ENCODE data around the gene ADAMTS12.

ADAMTS12 gene

GRCh38 chr5:33810491-33811120, 81.2 kb downstream of the ADAMTS12 start:
- no peak overlapping the region for H3K27ac Mint-ChIP-seq
- no peaks in the 10 kb centered on the region for H3K4me1 Mint-ChIP-seq

GRCh38 chr5:33809936-33810335, 81.9 kb downstream of the ADAMTS12 start:
- no peaks in the 10 kb centered on the region for H3K36me3 Mint-ChIP-seq
- ATAC-seq, result no peak

More at GRCh38 chr5:33810491-33811120, 81.2 kb downstream of the ADAMTS12 start:
- Mint-ChIP-seq H3K27me3 (no peaks in the 10 kb centered on the region), H3K4me3 (no peak overlapping the region), H3K36me3 (no peaks in the 10 kb centered on the region), H3K9me3 (no peaks in the 10 kb centered on the region)
- ATAC-seq, result no peak

GRCh38 chr5:33808699-33809098, 83.1 kb downstream of the ADAMTS12 start:
- ATAC-seq, result no peak
- H3K36me3 Mint-ChIP-seq, result no peaks in the 10 kb centered on the region
- no peak overlapping the region for H3K4me3 Mint-ChIP-seq
- H3K9me3 Mint-ChIP-seq, result no peaks in the 10 kb centered on the region
- H3K27ac Mint-ChIP-seq, result no peak overlapping the region
- H3K27me3 Mint-ChIP-seq, result no peaks in the 10 kb centered on the region
- H3K4me1 Mint-ChIP-seq, result no peaks in the 10 kb centered on the region

More at GRCh38 chr5:33809936-33810335, 81.9 kb downstream of the ADAMTS12 start:
- no peaks in the 10 kb centered on the region for H3K4me1 Mint-ChIP-seq
- H3K27me3 Mint-ChIP-seq, result no peaks in the 10 kb centered on the region
- no peak overlapping the region for H3K4me3 Mint-ChIP-seq
- no peak overlapping the region for H3K27ac Mint-ChIP-seq
- H3K9me3 Mint-ChIP-seq, result no peaks in the 10 kb centered on the region

- Mint-ChIP-seq H3K27ac (no peak overlapping the region), H3K4me1 (no peaks in the 10 kb centered on the region), H3K9me3 (no peaks in the 10 kb centered on the region), H3K36me3 (no peaks in the 10 kb centered on the region), H3K27me3 (no peaks in the 10 kb centered on the region), H3K4me3 (no peak overlapping the region)
- ATAC-seq, result no peak
Measured at GRCh38 chr5:33807771-33808170, 84.0 kb downstream of the ADAMTS12 start.

GRCh38 chr5:33806738-33807442, 84.9 kb downstream of the ADAMTS12 start:
- Mint-ChIP-seq H3K4me1 (no peaks in the 10 kb centered on the region), H3K4me3 (no peak overlapping the region), H3K27ac (no peak overlapping the region), H3K9me3 (no peaks in the 10 kb centered on the region), H3K36me3 (no peaks in the 10 kb centered on the region), H3K27me3 (no peaks in the 10 kb centered on the region)
- ATAC-seq, result no peak

- Mint-ChIP-seq H3K36me3 (no peaks in the 10 kb centered on the region), H3K9me3 (no peaks in the 10 kb centered on the region), H3K27ac (no peak overlapping the region), H3K27me3 (no peaks in the 10 kb centered on the region), H3K4me1 (no peaks in the 10 kb centered on the region), H3K4me3 (no peak overlapping the region)
- no peak for ATAC-seq
Measured at GRCh38 chr5:33801292-33801691, 90.5 kb downstream of the ADAMTS12 start.

- Mint-ChIP-seq H3K4me1 (no peaks in the 10 kb centered on the region), H3K27ac (no peak overlapping the region), H3K4me3 (no peak overlapping the region), H3K27me3 (no peaks in the 10 kb centered on the region), H3K9me3 (no peaks in the 10 kb centered on the region), H3K36me3 (no peaks in the 10 kb centered on the region)
- ATAC-seq, result no peak
Measured at GRCh38 chr5:33800241-33800950, 91.4 kb downstream of the ADAMTS12 start.

GRCh38 chr5:33795496-33795895, 96.3 kb downstream of the ADAMTS12 start:
- Mint-ChIP-seq H3K4me3 (no peak overlapping the region), H3K27ac (no peak overlapping the region), H3K4me1 (no peaks in the 10 kb centered on the region), H3K27me3 (peaks cover 8% of the 10 kb centered on the region), H3K9me3 (no peaks in the 10 kb centered on the region), H3K36me3 (no peaks in the 10 kb centered on the region)
- no peak for ATAC-seq

- no peaks in the 10 kb centered on the region for H3K9me3 Mint-ChIP-seq
- H3K27ac Mint-ChIP-seq, result no peak overlapping the region
- no peak for ATAC-seq
- no peaks in the 10 kb centered on the region for H3K4me1 Mint-ChIP-seq
- no peak overlapping the region for H3K4me3 Mint-ChIP-seq
- no peaks in the 10 kb centered on the region for H3K36me3 Mint-ChIP-seq
- H3K27me3 Mint-ChIP-seq, result peaks cover 8% of the 10 kb centered on the region
Measured at GRCh38 chr5:33794550-33795181, 97.1 kb downstream of the ADAMTS12 start.

GRCh38 chr5:33793836-33794549, 97.8 kb downstream of the ADAMTS12 start:
- no peak overlapping the region for H3K27ac Mint-ChIP-seq
- H3K4me3 Mint-ChIP-seq, result no peak overlapping the region
- no peaks in the 10 kb centered on the region for H3K36me3 Mint-ChIP-seq
- ATAC-seq, result no peak
- no peaks in the 10 kb centered on the region for H3K4me1 Mint-ChIP-seq
- H3K27me3 Mint-ChIP-seq, result peaks cover 8% of the 10 kb centered on the region
- no peaks in the 10 kb centered on the region for H3K9me3 Mint-ChIP-seq

- Mint-ChIP-seq H3K9me3 (no peaks in the 10 kb centered on the region), H3K27me3 (peaks cover 8% of the 10 kb centered on the region)
- no peak for ATAC-seq
Measured at GRCh38 chr5:33793276-33793675, 98.5 kb downstream of the ADAMTS12 start.

GRCh38 chr5:33792559-33792958, 99.2 kb downstream of the ADAMTS12 start:
- Mint-ChIP-seq H3K4me3 (no peak overlapping the region), H3K4me1 (no peaks in the 10 kb centered on the region), H3K27ac (no peak overlapping the region), H3K27me3 (peaks cover 8% of the 10 kb centered on the region), H3K36me3 (no peaks in the 10 kb centered on the region), H3K9me3 (no peaks in the 10 kb centered on the region)
- ATAC-seq, result no peak

More at GRCh38 chr5:33793276-33793675, 98.5 kb downstream of the ADAMTS12 start:
- Mint-ChIP-seq H3K36me3 (no peaks in the 10 kb centered on the region), H3K4me3 (no peak overlapping the region), H3K27ac (no peak overlapping the region), H3K4me1 (no peaks in the 10 kb centered on the region)

- ATAC-seq, result no peak
- Mint-ChIP-seq H3K4me1 (no peaks in the 10 kb centered on the region), H3K36me3 (no peaks in the 10 kb centered on the region), H3K9me3 (peaks cover 3% of the 10 kb centered on the region), H3K27ac (no peak overlapping the region), H3K4me3 (no peak overlapping the region), H3K27me3 (peaks cover 7% of the 10 kb centered on the region)
Measured at GRCh38 chr5:33789567-33789957, 102.2 kb downstream of the ADAMTS12 start.

GRCh38 chr5:33788922-33789566, 102.7 kb downstream of the ADAMTS12 start:
- Mint-ChIP-seq H3K9me3 (peaks cover 3% of the 10 kb centered on the region), H3K36me3 (no peaks in the 10 kb centered on the region), H3K4me3 (no peak overlapping the region), H3K4me1 (no peaks in the 10 kb centered on the region), H3K27me3 (peaks cover 2% of the 10 kb centered on the region), H3K27ac (no peak overlapping the region)
- ATAC-seq, result no peak

All from stimulated activated memory B cell treated with anti-CD40 and anti-IgM and Interleukin-4, amounts not matched to agents 10 μg/mL and 1 μg/mL and 100 μg/mL, for 72 hours (primary cell).